HG03064 (cell line): Measurements from ENCODE around the gene ATP2B2.

Experiments
- ATAC-seq: cut with Tn5 transposase; IDR thresholded peaks from one replicate; pipeline ENCODE4 v1.9.1; 2021; ENCODE audit warnings: low read depth; ENCODE audit not compliant: unreplicated experiment

ATP2B2 gene

GRCh38 chr3:10473581-10474274 lies 31.7 kb downstream of the ATP2B2 start:
- no peak for ATAC-seq

- ATAC-seq, result no peak
Observed at GRCh38 chr3:10472877-10473440, 32.4 kb downstream of the ATP2B2 start.

GRCh38 chr3:10471054-10471688 lies 34.2 kb downstream of the ATP2B2 start:
- no peak for ATAC-seq

- no peak for ATAC-seq
Observed at GRCh38 chr3:10470120-10471053, 35.0 kb downstream of the ATP2B2 start.

- no peak for ATAC-seq
Observed at GRCh38 chr3:10469441-10470119, 35.8 kb downstream of the ATP2B2 start.

- ATAC-seq, result no peak
Observed at GRCh38 chr3:10468613-10469354, 36.6 kb downstream of the ATP2B2 start.

GRCh38 chr3:10467904-10468612 lies 37.3 kb downstream of the ATP2B2 start:
- ATAC-seq, result no peak

- no peak for ATAC-seq
Observed at GRCh38 chr3:10467204-10467603, 38.2 kb downstream of the ATP2B2 start.

GRCh38 chr3:10466186-10466585 lies 39.2 kb downstream of the ATP2B2 start:
- ATAC-seq, result no peak

- ATAC-seq, result no peak
Observed at GRCh38 chr3:10465161-10465560, 40.2 kb downstream of the ATP2B2 start.

- ATAC-seq, result no peak
Observed at GRCh38 chr3:10463533-10464434, 41.6 kb downstream of the ATP2B2 start.

GRCh38 chr3:10462641-10463532 lies 42.5 kb downstream of the ATP2B2 start:
- no peak for ATAC-seq

GRCh38 chr3:10460951-10461545 lies 44.3 kb downstream of the ATP2B2 start:
- no peak for ATAC-seq

- ATAC-seq, result no peak
Observed at GRCh38 chr3:10459954-10460754, 45.2 kb downstream of the ATP2B2 start.

GRCh38 chr3:10457560-10457959 lies 47.8 kb downstream of the ATP2B2 start:
- ATAC-seq, result no peak

GRCh38 chr3:10456981-10457380 lies 48.4 kb downstream of the ATP2B2 start:
- no peak for ATAC-seq
